Right ventricle myocardium inferior (tissue), 1 donor: ENCODE data around the gene DGKI. TPM values are rescaled to one million over a fixed set of nuclear protein-coding genes. Genes with fewer than 3 reads are reported as not detected.

Experiments used
- ATAC-seq: fragments of 200-7000 bp; cut with Tn5 transposase; one replicate; pipeline ENCODE4 v1.9.1; 2020; ENCODE audit warnings: mild to moderate bottlenecking, moderate library complexity
- DNase-seq: peaks from one replicate; pipeline ENCODE4 v3.0.0; 2021; ENCODE audit errors: missing footprints
- intact Hi-C: fragments of 100-400 bp; cut with DNase I; formaldehyde crosslinking; loops from one replicate; pipeline ENCODE4 v1.11.0; 2022
- total RNA-seq: library from RNA; stranded (reverse); fragmentation: NEBNext Ultra II Directional; extraction: Animal tissue kit (Norgen Biotek cat#: 25700); gene quantifications from one replicate; pipeline ENCODE4 v1.2.1, GENCODE V29; 2021
- donor health status: DM: no; HTN: yes; CAD: no; lungs with severe emphysema.

DGKI gene
- total RNA-seq, 1 donor from 2014 or later: 1.4 TPM

GRCh38 chr7:137810248-137810647, 36.5 kb downstream of the DGKI start:
- intact Hi-C loops: no loop called here
- ATAC-seq (no peak), DNase-seq (no peak)

- DNase-seq (no peak), ATAC-seq (no peak)
- intact Hi-C loops: no loop called here
These were observed 41.9 kb downstream of the DGKI start for GRCh38 chr7:137804836-137805235.

GRCh38 chr7:137801491-137801890, 45.3 kb downstream of the DGKI start:
- ATAC-seq (no peak), DNase-seq (no peak)
- intact Hi-C loops: no loop called here

- intact Hi-C loops: no loop called here
- DNase-seq (no peak), ATAC-seq (no peak)
These were observed 45.8 kb downstream of the DGKI start for GRCh38 chr7:137801003-137801402.

- intact Hi-C loops: no loop called here
These were observed 48.6 kb downstream of the DGKI start for GRCh38 chr7:137798073-137798763.

GRCh38 chr7:137795211-137795610, 51.6 kb downstream of the DGKI start:
- intact Hi-C loops: no loop called here
- no peak for ATAC-seq
- no peak for DNase-seq

More at GRCh38 chr7:137798073-137798763, 48.6 kb downstream of the DGKI start:
- ATAC-seq (no peak), DNase-seq (no peak)

- DNase-seq: no peak
- intact Hi-C loops: no loop called here
- ATAC-seq: no peak
These were observed 54.8 kb downstream of the DGKI start for GRCh38 chr7:137791930-137792329.

GRCh38 chr7:137790828-137791227, 55.9 kb downstream of the DGKI start:
- intact Hi-C loops: no loop called here
- no peak for DNase-seq
- ATAC-seq: no peak

- intact Hi-C loops: no loop called here
- no peak for ATAC-seq
These were observed 57.4 kb downstream of the DGKI start for GRCh38 chr7:137789215-137789882.

GRCh38 chr7:137787301-137787976, 59.3 kb downstream of the DGKI start:
- DNase-seq: no peak
- intact Hi-C loops: no loop called here
- ATAC-seq: no peak

More at GRCh38 chr7:137789215-137789882, 57.4 kb downstream of the DGKI start:
- DNase-seq: no peak

- ATAC-seq (no peak), DNase-seq (no peak)
- intact Hi-C loops: no loop called here
These were observed 68.3 kb downstream of the DGKI start for GRCh38 chr7:137778511-137778910.

- DNase-seq (no peak), ATAC-seq (no peak)
- intact Hi-C loops: no loop called here
These were observed 72.0 kb downstream of the DGKI start for GRCh38 chr7:137774793-137775201.

GRCh38 chr7:137772748-137773147, 74.0 kb downstream of the DGKI start:
- intact Hi-C loops: no loop called here
- DNase-seq (no peak), ATAC-seq (no peak)

- DNase-seq (no peak), ATAC-seq (no peak)
- intact Hi-C loops: no loop called here
These were observed 74.5 kb downstream of the DGKI start for GRCh38 chr7:137772316-137772715.

GRCh38 chr7:137771679-137772078, 75.1 kb downstream of the DGKI start:
- no peak for DNase-seq
- intact Hi-C loops: no loop called here
- ATAC-seq: no peak

- DNase-seq (no peak), ATAC-seq (no peak)
- intact Hi-C loops: no loop called here
These were observed 75.5 kb downstream of the DGKI start for GRCh38 chr7:137771273-137771672.

GRCh38 chr7:137768366-137768765, 78.4 kb downstream of the DGKI start:
- intact Hi-C loops: no loop called here
- ATAC-seq (no peak), DNase-seq (no peak)

GRCh38 chr7:137762334-137762733, 84.4 kb downstream of the DGKI start:
- intact Hi-C loops: no loop called here
- ATAC-seq (no peak), DNase-seq (no peak)

GRCh38 chr7:137760111-137760510, 86.7 kb downstream of the DGKI start:
- intact Hi-C loops: no loop called here
- DNase-seq (no peak), ATAC-seq (no peak)
